Tongue (tissue), 2 donors: ENCODE data around the gene ATP1B3. TPM values are rescaled to one million over a fixed set of nuclear protein-coding genes. Genes with fewer than 3 reads are reported as not detected.
"Not testable (repeated sequence)": the region's sequence is repeated elsewhere in the genome, so short reads cannot be mapped to it uniquely, and the experiment has no call there.

Experiments used
- DNase-seq: peaks from one replicate; pipeline ENCODE4 v3.0.0-alpha.2; 2015
- total RNA-seq: library from RNA; depleted of rRNA; stranded (reverse); fragments of >200 nt; gene quantifications from one replicate; pipeline ENCODE4 v1.2.3, GENCODE V29; 2014

The ATP1B3 gene
- total RNA-seq, 1 donor from 2014 or later: 47.1 TPM

- DNase-seq: no peak
These were observed 33.0 kb downstream of the ATP1B3 start for GRCh38 chr3:141909408-141909807.

- not testable (repeated sequence) for DNase-seq
These were observed 33.5 kb downstream of the ATP1B3 start for GRCh38 chr3:141909986-141910385.

DNA sequence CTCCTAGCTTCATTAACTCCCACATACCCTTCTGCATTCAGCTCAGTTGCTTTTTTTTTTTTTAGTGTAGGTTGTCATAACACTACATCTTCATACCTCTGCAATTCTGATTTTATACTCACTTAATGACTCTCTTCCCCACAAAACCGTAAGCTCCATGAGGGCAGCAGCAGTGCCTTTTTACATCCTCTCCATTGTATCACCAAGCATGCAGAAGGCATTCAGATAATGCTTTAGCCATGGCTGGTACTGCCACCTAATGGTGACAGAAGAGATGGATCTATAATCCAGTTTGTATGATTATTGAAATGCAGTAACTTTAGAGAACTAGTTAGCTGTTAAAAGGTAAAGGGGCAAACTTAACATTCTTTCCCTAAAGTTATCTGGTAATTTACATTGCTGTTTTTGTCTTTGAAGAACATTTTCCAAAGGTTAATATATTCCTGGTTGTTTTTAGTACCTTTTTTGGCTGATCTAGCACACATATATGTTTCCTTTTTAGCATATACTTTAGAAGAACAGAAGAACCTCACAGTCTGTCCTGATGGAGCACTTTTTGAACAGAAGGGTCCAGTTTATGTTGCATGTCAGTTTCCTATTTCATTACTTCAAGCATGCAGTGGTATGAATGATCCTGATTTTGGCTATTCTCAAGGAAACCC is 36.8 kb downstream of the ATP1B3 start:
- peak; percentile 66 for DNase-seq

GRCh38 chr3:141914311-141914710 is 37.9 kb downstream of the ATP1B3 start:
- no peak for DNase-seq

- DNase-seq: no peak
These were observed 38.6 kb downstream of the ATP1B3 start for GRCh38 chr3:141915016-141915415.

DNA sequence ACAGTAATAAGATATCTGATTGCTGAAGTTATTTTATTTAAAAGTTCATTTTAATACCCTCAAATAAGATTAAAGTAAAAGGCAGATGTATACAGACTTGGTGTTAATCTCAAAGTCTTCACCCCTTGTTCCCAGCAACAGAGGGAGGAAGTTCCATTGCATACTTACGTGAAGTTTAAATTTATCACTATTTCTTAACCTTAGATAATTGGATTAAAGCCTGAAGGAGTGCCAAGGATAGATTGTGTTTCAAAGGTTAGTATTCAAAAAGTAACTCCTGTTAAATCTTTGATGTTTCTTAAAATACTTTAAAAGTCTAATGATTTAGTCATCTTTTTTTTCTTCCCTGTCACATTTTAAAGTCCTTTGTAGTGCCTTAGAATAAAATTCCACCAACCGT is 39.3 kb downstream of the ATP1B3 start:
- no peak for DNase-seq

DNA sequence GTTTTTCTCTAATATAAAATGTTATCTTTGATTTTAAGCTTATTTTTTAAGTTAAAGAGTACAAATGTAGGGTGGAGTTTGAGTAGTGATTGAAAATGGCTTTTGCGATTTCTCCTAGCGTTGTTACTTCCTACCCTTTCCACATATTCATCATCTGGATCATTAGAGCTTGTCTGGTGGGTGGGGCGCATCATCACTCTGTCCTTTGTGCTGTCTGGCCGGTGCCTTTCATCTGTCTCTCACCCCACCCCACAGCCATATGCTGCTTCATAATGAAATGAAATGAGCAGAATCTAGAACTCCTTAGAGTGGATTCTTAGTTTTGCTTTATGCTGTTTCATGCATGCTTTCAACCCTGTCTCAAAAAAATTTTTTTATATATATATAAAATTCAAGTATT is 44.3 kb downstream of the ATP1B3 start:
- no peak for DNase-seq

DNA sequence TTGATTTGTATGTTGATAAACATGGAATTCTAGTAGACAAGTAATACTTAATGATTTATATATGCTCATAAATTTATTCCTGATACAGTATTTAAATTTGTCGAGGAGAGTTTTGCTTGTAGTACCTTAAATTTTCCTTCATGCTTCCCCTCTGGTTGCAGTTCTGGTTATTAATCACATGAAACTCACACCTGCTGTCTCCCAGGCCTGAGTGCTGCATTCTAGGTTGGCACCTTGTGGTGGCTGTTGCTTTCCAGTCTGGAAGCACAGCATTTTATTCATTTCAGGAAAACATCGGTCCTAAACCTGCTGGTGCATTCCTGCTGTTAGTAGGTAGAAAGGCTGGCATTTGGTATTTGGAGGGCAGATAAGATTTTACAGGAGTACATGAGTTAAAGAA is 44.9 kb downstream of the ATP1B3 start:
- no peak for DNase-seq

GRCh38 chr3:141925677-141926076 is 49.2 kb downstream of the ATP1B3 start:
- DNase-seq: not testable (repeated sequence)

DNA sequence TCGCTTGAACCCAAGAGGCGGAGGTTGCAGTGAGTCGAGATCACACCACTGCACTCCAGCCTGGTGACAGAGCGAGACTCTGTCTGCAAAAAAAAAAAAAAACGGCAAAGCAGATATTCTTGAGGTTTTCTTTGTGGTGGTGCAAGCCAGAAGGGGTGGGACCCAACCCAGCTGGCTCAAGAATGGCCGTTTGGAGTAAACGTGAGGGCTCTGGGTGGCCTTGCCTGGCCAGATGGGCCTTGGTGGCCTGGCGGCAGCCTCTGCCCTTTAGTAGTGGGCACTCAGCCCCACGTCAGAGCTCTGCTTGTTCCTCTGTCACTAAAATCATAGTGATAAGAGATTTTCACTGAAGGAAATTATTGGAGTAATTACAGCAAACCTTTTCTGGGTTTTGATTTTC is 50.5 kb downstream of the ATP1B3 start:
- no peak for DNase-seq

DNA sequence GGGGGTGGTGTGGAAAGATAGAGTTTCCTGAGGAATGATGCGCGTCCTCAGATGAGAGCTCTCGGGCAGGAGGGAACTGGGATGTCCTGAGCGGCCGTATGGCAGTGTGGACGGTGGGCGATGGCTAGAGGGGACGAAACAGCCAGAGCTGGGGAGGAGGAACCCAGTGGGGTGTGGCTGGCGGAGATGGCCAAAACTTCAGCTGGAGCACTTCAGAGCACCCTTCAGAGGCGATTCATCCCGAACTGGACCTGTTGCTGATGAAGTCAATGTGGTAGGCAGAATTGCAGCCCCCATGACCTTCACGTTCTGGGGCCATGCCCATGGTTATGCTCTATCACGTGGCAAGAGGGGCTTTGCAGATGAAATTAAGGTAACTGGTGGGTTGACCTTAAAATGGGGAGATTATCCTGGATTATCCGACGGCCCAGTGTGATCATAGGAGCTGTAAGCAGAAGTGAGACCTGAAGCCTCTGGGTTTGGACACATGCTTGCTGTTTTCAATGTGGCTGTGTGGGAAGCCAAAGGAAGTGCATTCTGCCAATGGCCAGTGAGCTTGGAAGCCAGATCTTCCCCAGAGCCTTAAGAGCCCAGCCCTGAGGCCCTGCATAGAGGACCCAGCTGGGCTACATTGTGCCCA is 52.3 kb downstream of the ATP1B3 start:
- no peak for DNase-seq

GRCh38 chr3:141929341-141929995 is 53.0 kb downstream of the ATP1B3 start:
- no peak for DNase-seq

GRCh38 chr3:141930801-141931200 is 54.4 kb downstream of the ATP1B3 start:
- DNase-seq: no peak

- peak; percentile 67 for DNase-seq
These were observed 57.2 kb downstream of the ATP1B3 start for GRCh38 chr3:141933421-141934300.

DNA sequence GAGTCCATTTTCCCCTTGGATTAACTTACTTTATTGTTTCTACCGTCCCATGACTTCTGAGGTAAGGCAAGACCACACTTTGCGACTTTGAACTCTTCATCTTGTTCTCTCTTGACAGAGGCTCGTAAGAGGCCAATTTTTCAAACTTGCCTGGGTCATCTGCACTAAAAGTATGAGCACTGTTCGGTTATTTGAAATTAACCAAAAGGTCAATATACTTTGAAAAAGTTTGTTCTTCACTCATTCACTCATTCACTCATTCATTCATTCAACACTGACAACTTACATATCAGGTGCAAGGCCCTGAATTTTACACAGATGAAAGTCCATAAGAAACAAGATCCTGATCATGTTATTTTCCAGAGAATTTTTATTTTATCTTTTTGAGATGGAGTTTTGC is 57.9 kb downstream of the ATP1B3 start:
- DNase-seq: no peak

DNA sequence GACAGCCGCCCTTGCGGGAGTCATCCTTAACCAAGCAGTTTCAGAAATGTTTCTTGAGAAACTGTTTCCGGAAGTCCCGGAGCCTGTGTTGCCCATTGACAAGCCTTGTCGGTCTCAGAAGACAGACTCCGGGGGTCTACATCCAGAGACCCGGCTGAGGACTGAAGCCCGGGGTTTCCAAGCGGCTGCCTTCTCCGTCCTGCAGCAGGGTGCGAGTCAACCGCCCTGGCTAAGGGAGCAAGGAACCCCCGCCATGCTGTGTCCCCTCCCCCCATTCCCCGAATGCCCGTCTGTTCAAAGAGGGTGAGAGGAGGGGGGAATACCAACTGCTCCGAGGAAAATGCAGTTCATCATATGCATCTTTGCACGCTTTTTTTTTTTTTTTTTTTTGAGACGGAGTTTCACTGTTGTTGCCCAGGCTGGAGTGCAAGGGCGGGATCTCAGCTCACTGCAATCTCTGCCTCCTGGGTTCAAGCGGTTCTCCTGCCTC is 61.6 kb downstream of the ATP1B3 start:
- DNase-seq: no peak

GRCh38 chr3:141939759-141940158 is 63.3 kb downstream of the ATP1B3 start:
- no peak for DNase-seq

GRCh38 chr3:141940194-141940776 is 63.8 kb downstream of the ATP1B3 start:
- peak; percentile 91 for DNase-seq

DNA sequence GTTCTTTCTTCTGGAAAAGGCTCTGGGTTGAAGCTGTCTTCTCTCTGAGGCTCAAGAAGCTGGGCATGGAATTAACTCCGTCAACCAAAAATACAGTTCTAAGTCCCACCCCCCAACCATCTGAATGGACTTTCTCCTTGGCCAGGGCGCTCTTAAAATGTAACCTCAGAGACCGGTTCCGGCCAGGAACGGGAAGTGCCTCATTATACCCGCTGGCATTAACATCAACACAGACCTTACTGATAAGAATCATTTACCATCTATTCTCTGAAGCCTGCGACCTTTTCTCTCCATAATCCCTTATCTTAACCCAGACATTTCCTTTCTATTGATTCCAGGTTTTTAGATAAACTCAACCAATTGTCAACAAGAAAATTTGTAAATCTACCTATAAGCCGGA is 64.7 kb downstream of the ATP1B3 start:
- DNase-seq: no peak

DNA sequence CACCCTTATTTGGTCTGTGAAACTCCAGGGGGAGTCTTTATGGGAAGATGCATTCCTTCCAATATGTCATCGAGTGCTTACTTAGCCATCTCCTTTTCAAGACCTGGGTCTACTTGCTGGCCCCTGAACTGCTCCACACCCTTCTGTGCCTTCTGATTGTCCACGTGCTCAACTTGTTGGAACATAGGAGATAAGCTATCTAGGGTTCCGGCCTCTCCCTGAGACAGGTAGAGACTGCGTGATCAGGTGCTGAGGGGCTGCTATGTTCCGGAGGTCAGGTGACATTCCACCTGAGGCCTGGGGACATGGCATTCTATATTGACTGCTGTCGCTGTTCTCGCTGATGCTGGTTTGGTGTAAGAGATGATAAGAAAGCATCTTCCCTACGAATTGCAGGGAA is 65.6 kb downstream of the ATP1B3 start:
- no peak for DNase-seq

DNA sequence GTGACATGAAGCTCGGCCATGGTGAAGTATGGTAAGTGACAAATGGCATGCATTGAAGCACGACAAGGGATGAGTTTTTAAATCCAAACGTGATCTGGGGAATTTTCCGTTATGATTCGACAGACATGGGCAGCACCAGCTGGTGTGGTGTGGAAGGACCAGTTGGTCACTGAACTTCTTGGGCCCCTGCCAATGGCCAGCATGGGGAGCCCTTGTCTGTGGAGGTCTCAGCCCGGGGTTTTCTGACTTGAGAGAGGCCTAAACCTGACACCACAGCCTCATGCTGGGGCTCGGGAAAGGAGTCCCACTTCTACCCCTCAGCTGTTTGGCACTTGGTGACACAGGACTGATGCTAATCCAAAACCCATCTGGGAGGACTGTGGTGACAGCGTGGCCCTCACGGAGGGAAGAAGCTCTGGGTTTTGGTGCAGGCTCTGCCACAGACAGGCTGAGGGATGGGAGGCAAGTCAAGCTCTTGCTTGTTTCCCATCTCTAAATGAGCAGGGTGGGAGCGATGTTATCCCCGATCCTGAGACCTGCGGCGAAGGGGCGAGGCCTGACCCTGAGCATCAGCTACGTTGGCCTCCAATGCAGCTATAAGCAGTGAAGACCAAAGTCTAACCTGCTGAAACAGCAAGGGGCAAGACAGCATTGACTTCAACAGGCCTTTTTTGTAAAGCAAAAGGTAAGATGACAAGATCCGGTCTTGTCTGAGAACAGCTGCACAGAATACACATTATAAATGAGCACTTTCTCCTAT is 69.5 kb downstream of the ATP1B3 start:
- DNase-seq: peak; percentile 79
